ENCODE results near the gene DLL3.

DLL3 gene

GRCh38 chr19:39480337-39481228 is 18.2 kb upstream of the DLL3 start, which contains the start of gene TIMM50:
TSS of gene TIMM50 (plus strand) at chr19:39480838. CDS start at chr19:39480854, 16 bp downstream.
- peak; percentile 71 for DNase-seq (ENCODE audit: low read depth)
- H3K4me3 ChIP-seq (ENCODE audit: low read depth, low read length), result peak within 1 kb of the TSS; percentile 100

GRCh38 chr19:39481229-39481545 is 17.6 kb upstream of the DLL3 start:
- peak overlapping the region; percentile 100 for H3K4me3 ChIP-seq (ENCODE audit: low read depth, low read length)
- DNase-seq (ENCODE audit: low read depth), result no peak

GRCh38 chr19:39481676-39482075 is 17.1 kb upstream of the DLL3 start:
- peak overlapping the region; percentile 100 for H3K4me3 ChIP-seq (ENCODE audit: low read depth, low read length)
- DNase-seq (ENCODE audit: low read depth), result no peak

DNA sequence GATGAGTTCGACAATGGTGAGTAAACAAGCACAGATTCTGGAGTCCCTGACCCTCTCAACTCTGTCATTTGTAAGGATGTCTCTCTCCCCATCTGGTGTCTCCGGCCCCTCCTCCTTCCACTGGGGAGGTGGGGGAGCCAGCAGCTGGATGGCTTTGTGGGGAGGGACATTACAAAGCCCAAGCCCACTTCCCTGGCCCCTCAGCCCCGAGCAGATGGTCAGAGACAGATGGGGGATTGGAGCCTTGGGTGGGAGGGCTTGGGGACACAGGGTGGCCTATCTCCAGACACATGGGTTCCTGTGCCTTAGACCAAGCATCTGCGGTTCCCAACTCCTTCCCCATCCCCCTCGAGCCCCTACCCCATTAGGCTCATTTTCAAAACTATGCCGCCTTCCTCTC is 15.6 kb upstream of the DLL3 start:
- no peak for DNase-seq (ENCODE audit: low read depth)
- H3K4me3 ChIP-seq (ENCODE audit: low read depth, low read length), result no peak overlapping the region

DNA sequence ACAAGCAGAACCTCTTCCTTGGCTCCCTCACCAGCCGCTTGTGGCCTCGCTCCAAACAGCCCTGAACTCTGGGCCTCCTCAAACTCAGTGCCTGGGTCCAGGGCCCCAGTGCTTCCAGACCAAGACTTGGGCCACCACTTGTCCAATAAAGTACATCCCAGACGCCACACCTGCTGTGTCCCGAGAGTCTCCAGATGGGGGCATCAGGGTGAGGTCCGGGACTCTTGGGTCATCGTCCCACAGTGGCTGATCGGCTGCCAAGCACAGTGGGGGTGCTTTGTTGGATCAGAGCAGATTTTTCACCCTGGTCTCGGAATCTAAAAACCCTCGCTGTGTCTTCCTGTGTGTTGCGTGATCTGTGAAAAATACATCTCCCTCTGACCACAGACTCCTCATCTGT is 9.0 kb upstream of the DLL3 start:
- no peak overlapping the region for H3K4me3 ChIP-seq (ENCODE audit: low read depth, low read length)
- DNase-seq (ENCODE audit: low read depth), result no peak

DNA sequence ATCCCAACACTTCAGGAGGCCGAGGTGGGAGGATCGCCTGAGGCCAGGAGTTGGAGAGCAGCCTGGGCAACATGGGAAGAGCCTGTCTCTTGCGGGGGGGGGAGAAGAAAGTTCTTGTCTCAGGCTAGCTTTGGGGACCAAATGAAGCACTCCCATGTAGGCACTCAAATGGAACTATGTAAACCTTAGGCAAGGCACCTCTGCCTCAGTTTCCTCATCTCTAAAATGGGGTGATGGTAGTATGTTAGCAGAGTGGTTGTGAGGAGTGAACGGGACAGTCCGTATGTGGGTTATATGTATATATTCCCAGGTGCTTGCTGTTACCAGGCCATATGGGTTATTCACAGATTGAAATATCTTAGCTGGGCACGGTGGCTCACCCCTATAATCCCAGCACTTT is 6.5 kb upstream of the DLL3 start:
- no peak for DNase-seq (ENCODE audit: low read depth)
- H3K4me3 ChIP-seq (ENCODE audit: low read depth, low read length), result no peak overlapping the region

GRCh38 chr19:39492788-39493187 is 6.0 kb upstream of the DLL3 start:
- no peak overlapping the region for H3K4me3 ChIP-seq (ENCODE audit: low read depth, low read length)
- no peak for DNase-seq (ENCODE audit: low read depth)

DNA sequence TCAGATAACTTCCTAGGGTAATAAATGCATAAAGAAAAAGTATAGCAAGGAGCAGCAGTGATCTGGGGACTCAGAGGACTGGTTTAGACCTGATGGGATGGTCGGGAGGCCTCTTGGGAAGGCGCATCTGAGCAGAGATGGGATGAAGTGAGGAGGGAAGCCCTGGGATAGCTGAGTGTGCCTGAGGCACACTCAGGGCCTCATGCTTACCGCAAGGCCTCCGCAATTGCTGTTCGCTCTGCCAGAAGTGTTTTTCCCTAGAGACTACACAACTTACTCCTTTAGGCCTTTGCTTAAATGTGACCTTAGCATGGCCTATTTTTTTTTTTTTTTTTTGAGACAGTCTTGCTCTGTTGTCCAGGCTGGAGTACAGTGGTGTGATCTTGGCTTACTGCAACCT is 4.1 kb upstream of the DLL3 start:
- no peak overlapping the region for H3K4me3 ChIP-seq (ENCODE audit: low read depth, low read length)
- DNase-seq (ENCODE audit: low read depth), result no peak

DNA sequence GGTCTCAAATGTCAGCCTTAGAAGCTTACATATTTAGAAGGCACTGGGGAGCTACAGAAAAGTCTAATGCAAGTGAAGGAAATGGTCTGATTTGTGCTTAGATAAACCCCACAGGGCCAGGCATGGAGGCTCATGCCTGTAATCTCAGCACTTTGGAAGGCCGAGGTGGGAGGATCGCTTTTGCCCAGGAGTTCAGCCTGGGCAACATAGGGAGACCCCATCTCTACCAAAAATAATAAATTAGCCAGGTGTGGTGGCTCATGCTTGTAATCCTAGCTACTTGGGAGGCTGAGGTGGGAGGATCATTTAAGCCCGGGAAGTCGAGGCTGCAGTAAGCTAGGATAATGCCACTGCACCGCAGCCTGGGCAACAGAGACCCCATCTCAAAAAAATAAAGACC is 2.7 kb upstream of the DLL3 start:
- DNase-seq (ENCODE audit: low read depth), result no peak
- H3K4me3 ChIP-seq (ENCODE audit: low read depth, low read length), result no peak overlapping the region

DNA sequence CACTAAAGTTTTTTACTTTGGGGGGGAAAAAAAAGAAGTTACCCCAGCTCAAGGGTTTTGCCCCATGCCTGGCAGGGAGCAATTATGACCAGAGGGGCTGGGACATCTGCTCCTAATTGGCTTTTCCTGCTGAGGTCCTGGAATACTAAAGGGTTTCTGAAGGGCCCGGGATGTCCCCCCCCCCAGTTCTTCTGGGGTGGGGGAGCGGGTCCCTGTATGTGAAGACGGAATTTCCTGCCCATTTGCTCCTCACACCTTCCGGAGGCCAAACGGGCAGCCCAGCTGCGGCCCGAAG is 1.1 kb upstream of the DLL3 start:
- peak overlapping the region; percentile 23 for H3K4me3 ChIP-seq (ENCODE audit: low read depth, low read length)
- DNase-seq (ENCODE audit: low read depth), result no peak

GRCh38 chr19:39497996-39498797 is 550 bp upstream of the DLL3 start:
- DNase-seq (ENCODE audit: low read depth), result no peak
- peak overlapping the region; percentile 23 for H3K4me3 ChIP-seq (ENCODE audit: low read depth, low read length)

DNA sequence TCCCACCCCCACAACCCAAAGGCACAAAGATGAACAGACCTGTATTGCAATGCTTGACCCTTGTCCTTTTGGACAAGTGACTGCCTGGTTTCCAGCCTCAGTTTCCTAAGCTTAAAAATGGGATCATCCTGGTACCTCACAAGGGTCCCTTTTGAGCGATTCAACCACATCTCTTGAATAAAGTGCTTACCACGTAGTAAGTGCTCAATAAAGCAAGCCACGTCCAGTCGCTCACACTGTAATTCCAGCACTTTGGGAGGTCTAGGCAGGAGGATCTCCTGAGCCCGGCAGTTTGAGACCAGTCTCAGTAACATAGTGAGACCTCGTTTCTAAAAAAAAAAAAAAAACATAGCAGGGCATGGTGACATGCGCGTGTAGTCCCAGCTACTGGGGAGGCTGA is 1.2 kb downstream of the DLL3 start:
- no peak for DNase-seq (ENCODE audit: low read depth)
- H3K4me3 ChIP-seq (ENCODE audit: low read depth, low read length), result no peak overlapping the region

GRCh38 chr19:39500543-39500942 is 1.8 kb downstream of the DLL3 start:
- DNase-seq (ENCODE audit: low read depth), result no peak

DNA sequence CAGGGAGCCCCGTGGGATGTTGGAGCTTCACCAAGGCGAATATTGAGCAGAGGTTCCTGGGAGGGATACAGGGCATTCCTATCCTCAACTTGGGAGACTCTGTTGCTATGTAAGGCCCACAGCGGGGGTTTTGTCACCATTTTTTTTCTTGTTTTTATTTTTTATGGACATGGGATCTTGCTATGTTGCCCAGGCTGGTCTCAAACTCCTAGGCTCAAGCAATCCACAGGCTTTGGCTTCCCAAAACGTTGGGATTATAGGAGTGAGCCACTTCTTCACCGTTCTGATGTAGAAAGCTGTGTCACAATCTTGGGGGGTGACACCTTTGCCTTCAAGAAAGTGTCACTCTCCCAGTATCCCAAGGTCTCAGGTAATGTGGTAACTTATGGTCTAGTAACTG is 2.6 kb downstream of the DLL3 start:
- no peak overlapping the region for H3K4me3 ChIP-seq (ENCODE audit: low read depth, low read length)
- DNase-seq (ENCODE audit: low read depth), result no peak

More at GRCh38 chr19:39500543-39500942, 1.8 kb downstream of the DLL3 start:
- no peak overlapping the region for H3K4me3 ChIP-seq (ENCODE audit: low read depth, low read length)

DNA sequence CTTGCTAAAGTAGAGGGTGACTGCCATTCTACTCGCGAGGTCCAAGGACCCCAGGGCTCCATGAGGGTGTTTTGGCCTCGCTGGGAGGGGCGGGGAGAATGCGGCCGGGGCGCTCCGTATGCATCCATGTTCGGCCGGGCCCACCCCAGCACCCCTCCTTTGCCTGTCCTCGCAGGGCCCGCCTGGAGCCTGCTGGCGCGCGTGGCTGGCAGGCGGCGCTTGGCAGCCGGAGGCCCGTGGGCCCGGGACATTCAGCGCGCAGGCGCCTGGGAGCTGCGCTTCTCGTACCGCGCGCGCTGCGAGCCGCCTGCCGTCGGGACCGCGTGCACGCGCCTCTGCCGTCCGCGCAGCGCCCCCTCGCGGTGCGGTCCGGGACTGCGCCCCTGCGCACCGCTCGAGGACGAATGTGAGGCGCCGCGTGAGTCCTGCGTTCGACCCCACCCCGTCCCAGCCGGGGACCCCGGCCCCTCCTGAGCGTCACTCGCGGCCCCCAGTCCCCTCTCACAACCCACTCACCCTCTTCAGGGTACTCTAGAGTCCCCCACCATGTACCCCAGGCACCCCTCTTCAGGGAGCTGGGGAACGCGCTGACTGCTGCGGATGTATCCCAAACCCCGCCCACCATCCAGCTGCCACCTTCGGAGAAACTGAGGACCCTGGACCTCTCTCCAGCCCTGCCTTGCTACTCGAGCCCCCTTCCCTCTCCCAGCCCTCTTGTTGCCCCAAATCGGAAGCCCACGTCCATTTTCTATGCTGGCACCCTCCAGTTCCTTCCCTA is 4.1 kb downstream of the DLL3 start:
- no peak overlapping the region for H3K4me3 ChIP-seq (ENCODE audit: low read depth, low read length)

DNA sequence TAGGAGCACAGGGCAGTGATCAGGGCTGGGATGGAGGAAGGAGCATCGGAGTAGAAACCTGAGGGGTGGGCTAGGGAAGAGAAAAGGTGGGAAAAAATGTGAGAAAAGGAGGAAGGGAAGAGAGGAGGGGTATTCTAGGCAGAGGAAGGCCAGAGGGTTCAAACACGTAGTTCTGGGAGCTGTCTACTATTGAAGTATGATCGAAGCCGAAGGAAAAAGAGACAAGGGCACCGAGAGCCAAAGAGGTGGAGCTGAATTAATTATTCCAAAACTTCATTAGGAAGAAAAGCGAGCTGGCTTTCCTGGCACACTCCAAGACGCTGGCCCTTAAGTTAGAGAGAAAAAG is 7.8 kb downstream of the DLL3 start:
- H3K4me3 ChIP-seq (ENCODE audit: low read depth, low read length), result peak overlapping the region; percentile 71

More for the DNA sequence above, 4.1 kb downstream of the DLL3 start:
- no peak for DNase-seq (ENCODE audit: low read depth)

DNA sequence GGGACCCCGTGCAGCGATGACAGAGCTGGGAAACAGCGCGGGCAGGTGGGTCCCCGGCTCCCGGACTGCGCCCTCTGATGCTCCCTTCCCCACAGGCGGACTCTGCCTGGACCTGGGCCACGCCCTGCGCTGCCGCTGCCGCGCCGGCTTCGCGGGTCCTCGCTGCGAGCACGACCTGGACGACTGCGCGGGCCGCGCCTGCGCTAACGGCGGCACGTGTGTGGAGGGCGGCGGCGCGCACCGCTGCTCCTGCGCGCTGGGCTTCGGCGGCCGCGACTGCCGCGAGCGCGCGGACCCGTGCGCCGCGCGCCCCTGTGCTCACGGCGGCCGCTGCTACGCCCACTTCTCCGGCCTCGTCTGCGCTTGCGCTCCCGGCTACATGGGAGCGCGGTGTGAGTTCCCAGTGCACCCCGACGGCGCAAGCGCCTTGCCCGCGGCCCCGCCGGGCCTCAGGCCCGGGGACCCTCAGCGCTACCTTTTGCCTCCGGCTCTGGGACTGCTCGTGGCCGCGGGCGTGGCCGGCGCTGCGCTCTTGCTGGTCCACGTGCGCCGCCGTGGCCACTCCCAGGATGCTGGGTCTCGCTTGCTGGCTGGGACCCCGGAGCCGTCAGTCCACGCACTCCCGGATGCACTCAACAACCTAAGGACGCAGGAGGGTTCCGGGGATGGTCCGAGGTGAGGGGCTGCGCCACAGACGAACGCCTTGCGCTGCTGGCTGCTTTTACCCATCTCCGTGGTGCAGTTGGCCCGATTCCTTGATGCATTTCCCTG is 8.4 kb downstream of the DLL3 start:
- peak overlapping the region; percentile 71 for H3K4me3 ChIP-seq (ENCODE audit: low read depth, low read length)
- peak; percentile 27 for DNase-seq (ENCODE audit: low read depth)

More for the DNA sequence above, 7.8 kb downstream of the DLL3 start:
- no peak for DNase-seq (ENCODE audit: low read depth)

DNA sequence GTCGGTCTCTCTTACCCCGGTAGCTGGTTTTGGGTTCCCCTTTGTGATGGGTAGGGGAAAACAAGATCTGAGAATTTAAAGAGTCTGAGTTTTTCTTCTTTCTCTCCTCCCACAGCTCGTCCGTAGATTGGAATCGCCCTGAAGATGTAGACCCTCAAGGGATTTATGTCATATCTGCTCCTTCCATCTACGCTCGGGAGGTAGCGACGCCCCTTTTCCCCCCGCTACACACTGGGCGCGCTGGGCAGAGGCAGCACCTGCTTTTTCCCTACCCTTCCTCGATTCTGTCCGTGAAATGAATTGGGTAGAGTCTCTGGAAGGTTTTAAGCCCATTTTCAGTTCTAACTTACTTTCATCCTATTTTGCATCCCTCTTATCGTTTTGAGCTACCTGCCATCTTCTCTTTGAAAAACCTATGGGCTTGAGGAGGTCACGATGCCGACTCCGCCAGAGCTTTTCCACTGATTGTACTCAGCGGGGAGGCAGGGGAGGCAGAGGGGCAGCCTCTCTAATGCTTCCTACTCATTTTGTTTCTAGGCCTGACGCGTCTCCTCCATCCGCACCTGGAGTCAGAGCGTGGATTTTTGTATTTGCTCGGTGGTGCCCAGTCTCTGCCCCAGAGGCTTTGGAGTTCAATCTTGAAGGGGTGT is 9.1 kb downstream of the DLL3 start:
- H3K4me3 ChIP-seq (ENCODE audit: low read depth, low read length), result peak overlapping the region; percentile 71
- no peak for DNase-seq (ENCODE audit: low read depth)

DNA sequence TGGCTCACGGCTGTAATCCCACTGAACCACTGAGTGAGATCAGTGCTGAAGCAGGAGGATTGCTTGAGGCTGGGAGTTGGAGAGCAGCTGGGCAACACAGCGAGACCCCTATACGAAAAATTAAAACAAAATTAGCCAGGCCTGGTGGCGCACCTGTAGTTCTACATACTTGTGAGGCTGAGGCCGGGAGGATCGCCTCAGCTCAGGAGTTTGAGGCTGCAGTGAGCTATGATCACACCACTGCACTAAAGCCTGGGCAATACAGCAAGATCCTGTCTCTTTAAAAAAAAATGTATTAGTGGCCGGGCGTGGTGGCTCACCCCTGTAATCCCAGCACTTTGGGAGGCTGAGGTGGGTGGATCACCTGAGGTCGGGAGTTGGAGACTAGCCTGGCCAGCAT is 9.9 kb downstream of the DLL3 start:
- no peak overlapping the region for H3K4me3 ChIP-seq (ENCODE audit: low read depth, low read length)
- DNase-seq (ENCODE audit: low read depth), result no peak

All from skeletal muscle cell (primary cell).